Measurements from ENCODE around the gene PASK. TPM values are rescaled to one million over a fixed set of nuclear protein-coding genes. Genes with fewer than 3 reads are reported as not detected.

PASK gene
- total and polyA plus RNA-seq, 7 donors, result 1.4 to 16.4 (median 4.4) TPM

DNA sequence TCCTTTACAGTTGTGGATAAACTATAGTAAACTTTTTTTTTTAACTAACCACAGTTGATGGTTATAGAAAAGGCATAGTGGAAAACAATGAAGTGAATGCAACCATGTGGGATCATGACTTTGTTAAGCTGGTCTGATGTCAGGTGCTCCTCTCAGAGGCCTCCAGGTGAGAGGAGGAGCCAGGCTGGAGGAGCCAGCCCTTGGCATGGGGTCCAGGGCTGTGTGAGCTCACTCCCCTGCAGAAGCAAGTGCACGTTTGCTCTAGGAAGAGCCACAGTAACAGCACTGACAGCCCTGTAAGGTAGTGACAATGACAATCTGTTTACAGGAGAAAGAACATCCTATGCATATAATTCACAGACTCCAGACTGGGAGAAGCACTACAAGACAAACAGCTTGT is 6.7 kb upstream of the PASK start:
- TF ChIP-seq, protein P1, sequence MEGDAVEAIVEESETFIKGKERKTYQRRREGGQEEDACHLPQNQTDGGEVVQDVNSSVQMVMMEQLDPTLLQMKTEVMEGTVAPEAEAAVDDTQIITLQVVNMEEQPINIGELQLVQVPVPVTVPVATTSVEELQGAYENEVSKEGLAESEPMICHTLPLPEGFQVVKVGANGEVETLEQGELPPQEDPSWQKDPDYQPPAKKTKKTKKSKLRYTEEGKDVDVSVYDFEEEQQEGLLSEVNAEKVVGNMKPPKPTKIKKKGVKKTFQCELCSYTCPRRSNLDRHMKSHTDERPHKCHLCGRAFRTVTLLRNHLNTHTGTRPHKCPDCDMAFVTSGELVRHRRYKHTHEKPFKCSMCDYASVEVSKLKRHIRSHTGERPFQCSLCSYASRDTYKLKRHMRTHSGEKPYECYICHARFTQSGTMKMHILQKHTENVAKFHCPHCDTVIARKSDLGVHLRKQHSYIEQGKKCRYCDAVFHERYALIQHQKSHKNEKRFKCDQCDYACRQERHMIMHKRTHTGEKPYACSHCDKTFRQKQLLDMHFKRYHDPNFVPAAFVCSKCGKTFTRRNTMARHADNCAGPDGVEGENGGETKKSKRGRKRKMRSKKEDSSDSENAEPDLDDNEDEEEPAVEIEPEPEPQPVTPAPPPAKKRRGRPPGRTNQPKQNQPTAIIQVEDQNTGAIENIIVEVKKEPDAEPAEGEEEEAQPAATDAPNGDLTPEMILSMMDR (IDR thresholded peaks at IDR 0.05), result no peak
- no peak for TF ChIP-seq EP300 (IDR thresholded peaks at IDR 0.05)
- no peak for TF ChIP-seq POLR2A (IDR thresholded peaks at IDR 0.05)
- TF ChIP-seq POLR2AphosphoS5 (IDR thresholded peaks at IDR 0.05), result no peak
- no peak for DNase-seq
- intact Hi-C loops (cut with DNase I), result no loop called here
- Histone ChIP-seq H3K36me3 (peaks cover 12 to 45% (median 21%) of the 10 kb centered on the region in 4 donors), H3K4me3 (no peak overlapping the region), H3K9me3 (no peaks in the 10 kb centered on the region), H3K4me1 (peaks cover 0 to 12% (median 5%) of the 10 kb centered on the region in 4 donors), H3K27ac (no peak overlapping the region), H3K27me3 (no peaks in the 10 kb centered on the region)
- WGBS, 2 donors, result 77 to 78% methylated on average over 1 of the region's 1 CpG

DNA sequence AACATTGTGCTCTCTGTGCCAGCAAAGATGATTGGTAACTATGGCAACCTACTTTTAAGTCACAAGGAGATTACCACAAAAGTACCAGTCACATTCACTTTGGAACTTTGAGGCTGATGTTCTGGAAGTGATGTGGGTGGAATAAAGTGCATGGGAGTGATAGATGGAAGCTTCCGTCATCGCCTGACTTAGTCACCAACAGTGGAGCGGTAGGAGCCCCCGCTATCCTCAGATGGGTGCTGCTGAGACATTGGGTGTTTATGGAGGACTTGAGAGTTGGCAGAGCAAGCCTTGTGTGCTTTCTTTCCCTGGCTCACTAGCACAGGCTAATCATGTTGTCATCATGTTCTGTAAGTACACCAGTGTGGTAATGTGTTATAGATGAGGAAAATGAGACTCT is 5.6 kb upstream of the PASK start:
- Histone ChIP-seq H3K4me3 (no peak overlapping the region), H3K36me3 (peaks cover 12 to 38% (median 21%) of the 10 kb centered on the region in 4 donors), H3K9me3 (no peaks in the 10 kb centered on the region), H3K27ac (no peak overlapping the region), H3K4me1 (peaks cover 0 to 18% (median 7%) of the 10 kb centered on the region in 4 donors), H3K27me3 (no peaks in the 10 kb centered on the region)
- TF ChIP-seq EP300 (IDR thresholded peaks at IDR 0.05), result no peak
- TF ChIP-seq POLR2A (IDR thresholded peaks at IDR 0.05), result no peak
- TF ChIP-seq, protein P1 (IDR thresholded peaks at IDR 0.05), result no peak
- TF ChIP-seq POLR2AphosphoS5 (IDR thresholded peaks at IDR 0.05), result no peak
- intact Hi-C loops (cut with DNase I), result loop anchor here (5.0 kb wide), 1 partner anchor 157 kb away; no protein-coding TSS in a partner anchor
- no peak for DNase-seq
- 95% methylated on average over 4 of the region's 4 CpGs for WGBS, 2 donors

DNA sequence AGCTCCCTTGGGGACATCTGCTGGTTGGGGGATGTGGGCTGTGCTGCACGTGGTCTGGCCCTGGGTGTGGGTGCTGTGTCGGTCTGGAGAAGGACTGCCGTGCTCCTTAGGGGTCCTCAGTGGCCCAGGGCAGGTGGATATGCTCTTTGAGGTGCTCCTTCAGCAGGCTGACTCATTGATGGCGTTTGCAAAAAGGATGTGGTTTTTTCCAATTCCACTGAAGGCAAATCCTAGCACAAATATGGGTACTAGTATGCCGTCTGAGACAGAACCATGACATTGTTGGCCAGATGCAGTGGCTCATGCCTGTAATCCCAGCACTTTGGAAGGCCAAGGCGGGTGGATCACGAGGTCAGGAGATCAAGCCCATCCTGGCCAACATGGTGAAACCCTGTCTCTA is 4.3 kb upstream of the PASK start:
- H3K4me3 ChIP-seq, result no peak overlapping the region
- peaks cover 6 to 25% (median 10%) of the 10 kb centered on the region in 4 donors for H3K36me3 ChIP-seq
- H3K9me3 ChIP-seq, result no peaks in the 10 kb centered on the region
- no peak for DNase-seq
- 90% methylated on average over 7 of the region's 7 CpGs for WGBS, 2 donors
- H3K4me1 ChIP-seq, result peaks cover 0 to 26% (median 11%) of the 10 kb centered on the region in 4 donors
- intact Hi-C loops (cut with DNase I), result loop anchor here (5.0 kb wide), 1 partner anchor 159 kb away; no protein-coding TSS in a partner anchor
- TF ChIP-seq POLR2A (IDR thresholded peaks at IDR 0.05) (no peak), EP300 (IDR thresholded peaks at IDR 0.05) (no peak), POLR2AphosphoS5 (IDR thresholded peaks at IDR 0.05) (no peak)
- TF ChIP-seq, protein P1 (IDR thresholded peaks at IDR 0.05), result no peak
- H3K27ac ChIP-seq, result no peak overlapping the region
- no peaks in the 10 kb centered on the region for H3K27me3 ChIP-seq

DNA sequence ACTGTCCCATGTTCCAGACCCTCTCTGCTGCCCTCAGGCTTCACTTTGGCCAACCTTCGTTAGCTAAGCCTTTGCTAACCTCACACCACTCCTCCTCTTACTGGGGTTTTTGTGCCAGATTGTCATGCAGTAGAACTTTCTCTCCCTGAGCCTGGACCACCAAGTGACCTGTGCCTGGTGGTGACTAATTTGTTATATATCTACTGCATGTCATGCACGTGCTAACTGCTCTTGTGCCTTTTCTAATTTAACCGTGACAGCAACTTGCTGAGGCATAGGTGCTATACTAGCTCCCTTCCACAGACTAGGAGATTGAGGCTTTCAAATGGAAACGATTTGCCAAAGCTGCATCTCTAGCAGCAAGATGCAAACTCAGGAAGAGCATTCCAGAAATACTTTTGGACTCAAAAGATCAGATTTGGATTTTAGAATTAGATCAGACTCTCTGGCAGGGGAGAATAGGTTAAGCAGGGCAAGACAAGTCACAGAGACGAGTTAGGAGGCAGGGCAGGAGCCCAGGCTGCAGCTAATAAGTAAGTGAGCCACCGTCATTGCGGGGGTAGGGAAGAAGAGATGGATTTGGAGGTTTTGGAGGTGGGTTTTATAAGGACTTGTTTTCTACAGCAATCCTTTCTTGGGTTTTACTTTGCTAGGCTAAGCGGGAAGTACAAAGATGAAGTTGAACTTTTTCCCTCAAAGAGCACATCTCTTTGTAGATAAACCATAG is 2.8 kb upstream of the PASK start:
- Histone ChIP-seq H3K9me3 (no peaks in the 10 kb centered on the region), H3K27me3 (no peaks in the 10 kb centered on the region), H3K36me3 (peaks cover 0 to 14% (median 0%) of the 10 kb centered on the region in 4 donors), H3K4me3 (no peak overlapping the region), H3K4me1 (peaks cover 0 to 30% (median 15%) of the 10 kb centered on the region in 4 donors), H3K27ac (no peak overlapping the region)
- no peak for DNase-seq
- intact Hi-C loops (cut with DNase I), result loop anchor here (2.0 to 5.0 kb wide), 2 partner anchors 49 to 160 kb away; partner anchors contain the start of gene MTERF4
- 84 to 86% methylated on average over 8 of the region's 8 CpGs for WGBS, 2 donors
- TF ChIP-seq POLR2A (IDR thresholded peaks at IDR 0.05), result no peak
- TF ChIP-seq POLR2AphosphoS5 (IDR thresholded peaks at IDR 0.05), result no peak
- TF ChIP-seq, protein P1 (IDR thresholded peaks at IDR 0.05), result no peak
- no peak for TF ChIP-seq EP300 (IDR thresholded peaks at IDR 0.05)

All from sigmoid colon (tissue), 7 donors.